ENCODE measurements around the gene SNX8.

- TF ChIP-seq CTCF (IDR thresholded peaks at IDR 0.05) (no peak), EP300 (IDR thresholded peaks at IDR 0.05) (no peak), POLR2AphosphoS5 (IDR thresholded peaks at IDR 0.05) (no peak)
Measured at GRCh38 chr7:2261611-2262010, 52.6 kb downstream of the SNX8 start.

Data from stomach (tissue), 4 donors.